GM12872 (cell line): ENCODE results near the gene HKDC1.

Source experiments
- CTCF ChIP-seq: IDR thresholded peaks from 3 replicates; pipeline ENCODE4 v1.5.1; 2011; ENCODE audit warnings: low read depth, mild to moderate bottlenecking, low read length, moderate library complexity; ENCODE audit not compliant: insufficient read depth

Gene HKDC1

DNA sequence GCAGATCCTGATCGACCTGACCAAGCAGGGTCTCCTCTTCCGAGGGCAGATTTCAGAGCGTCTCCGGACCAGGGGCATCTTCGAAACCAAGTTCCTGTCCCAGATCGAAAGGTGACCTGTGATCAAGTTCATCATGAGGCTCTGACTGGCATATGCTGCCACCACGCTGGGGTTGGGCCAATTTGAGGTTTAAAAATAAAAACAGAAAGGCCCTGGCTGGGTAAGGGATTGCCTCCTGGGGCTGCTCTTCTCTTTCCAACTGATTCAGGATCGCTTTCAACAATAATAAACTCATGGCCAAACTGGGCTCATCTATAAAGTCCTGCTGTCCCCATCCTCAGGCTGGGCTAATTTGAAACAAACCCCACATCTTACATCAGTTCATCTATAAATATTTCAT is 41.1 kb downstream of the HKDC1 start:
- TF ChIP-seq CTCF: no peak

DNA sequence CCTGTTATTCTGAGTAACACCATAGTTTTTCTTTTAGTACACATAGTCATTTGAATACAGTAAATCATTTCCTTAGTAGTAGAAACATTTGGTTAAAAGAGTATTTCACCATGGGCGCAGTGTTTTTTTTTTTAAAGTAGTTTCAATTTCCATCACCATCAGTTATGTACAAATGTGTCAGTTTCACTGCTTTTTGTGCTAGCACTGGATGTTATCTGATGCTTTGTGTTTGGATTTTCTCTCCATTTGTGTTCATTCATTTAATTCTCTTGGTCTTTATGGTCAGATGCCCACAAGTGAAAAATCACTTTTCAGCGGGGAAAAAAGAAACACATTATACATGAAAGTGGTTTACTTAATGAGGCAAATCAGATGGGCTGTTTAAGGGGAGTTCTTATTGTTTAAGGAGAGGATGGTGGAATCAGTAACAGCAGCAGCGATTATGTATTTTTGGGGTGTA is 42.2 kb downstream of the HKDC1 start:
- no peak for TF ChIP-seq CTCF

DNA sequence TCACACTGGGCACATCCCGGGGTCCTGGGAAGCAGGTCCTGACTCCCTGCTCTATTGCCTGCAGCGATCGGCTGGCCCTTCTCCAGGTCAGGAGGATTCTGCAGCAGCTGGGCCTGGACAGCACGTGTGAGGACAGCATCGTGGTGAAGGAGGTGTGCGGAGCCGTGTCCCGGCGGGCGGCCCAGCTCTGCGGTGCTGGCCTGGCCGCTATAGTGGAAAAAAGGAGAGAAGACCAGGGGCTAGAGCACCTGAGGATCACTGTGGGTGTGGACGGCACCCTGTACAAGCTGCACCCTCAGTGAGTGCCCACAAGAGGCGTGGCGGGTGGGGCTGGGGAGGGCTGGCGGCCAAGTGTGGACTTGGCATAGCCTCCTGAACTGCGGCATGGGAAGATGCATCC is 45.4 kb downstream of the HKDC1 start:
- no peak for TF ChIP-seq CTCF

GRCh38 chr10:69268761-69269416 is 48.8 kb downstream of the HKDC1 start:
- no peak for TF ChIP-seq CTCF

GRCh38 chr10:69269761-69270160 is 49.6 kb downstream of the HKDC1 start:
- TF ChIP-seq CTCF: no peak

GRCh38 chr10:69270990-69271389 is 50.9 kb downstream of the HKDC1 start:
- no peak for TF ChIP-seq CTCF

GRCh38 chr10:69272624-69273023 is 52.5 kb downstream of the HKDC1 start:
- TF ChIP-seq CTCF: no peak
